Measurements from ENCODE around the gene CACNG8.

The CACNG8 gene

GRCh38 chr19:54011507-54012211 is 48.9 kb downstream of the CACNG8 start:
- H3K36me3 ChIP-seq (ENCODE audit: control insufficient read depth in 1 of 2, insufficient read depth in 2 of 2, low read depth in 1 of 2, low read length in 2 of 2), result no peaks in the 10 kb centered on the region
- H3K4ac ChIP-seq (ENCODE audit: low read depth in 1 of 2, low read length in 2 of 2), result no peak overlapping the region
- H2BK12ac ChIP-seq (ENCODE audit: low read length in 2 of 2), result no peak overlapping the region
- H3K4me2 ChIP-seq (ENCODE audit: low read length, poor library complexity, severe bottlenecking), result no peak overlapping the region
- no peak overlapping the region for H3K9ac ChIP-seq (ENCODE audit: low read length)
- DNase-seq, result no peak
- H3K18ac ChIP-seq (ENCODE audit: low read depth in 1 of 2, low read length in 2 of 2), result no peak overlapping the region
- no peaks in the 10 kb centered on the region for H3K4me1 ChIP-seq (ENCODE audit: control insufficient read depth, insufficient read depth, low read depth, low read length)
- H2BK120ac ChIP-seq (ENCODE audit: low read depth, low read length), result no peak overlapping the region
- H3K27ac ChIP-seq (ENCODE audit: low read length, poor library complexity, severe bottlenecking), result no peak overlapping the region
- H2AK5ac ChIP-seq (ENCODE audit: low read length, severe bottlenecking), result no peak overlapping the region
- no peak overlapping the region for H4K91ac ChIP-seq (ENCODE audit: low read length)
- no peak overlapping the region for H4K8ac ChIP-seq (ENCODE audit: low read length)
- H3K4me3 ChIP-seq (ENCODE audit: insufficient read depth in 1 of 2, low read depth in 1 of 2, low read length in 2 of 2), result no peak overlapping the region
- peak overlapping the region; percentile 52 for H2BK15ac ChIP-seq (ENCODE audit: low read depth, poor library complexity, severe bottlenecking)
- H3K27me3 ChIP-seq (ENCODE audit: control insufficient read depth in 1 of 2, insufficient read depth in 1 of 2, low read length in 2 of 2), result peaks cover 0 to 13% of the 10 kb centered on the region in 2 experiments
- H3K79me1 ChIP-seq (replicated peaks; ENCODE audit: low read length, poor library complexity, severe bottlenecking), result no peaks in the 10 kb centered on the region
- 60% methylated on average over 35 of the region's 36 CpGs for WGBS
- H3K23ac ChIP-seq (ENCODE audit: low read length in 2 of 2), result no peak overlapping the region
- no peak overlapping the region for H2BK5ac ChIP-seq (ENCODE audit: low read depth, low read length, poor library complexity, severe bottlenecking)
- no peak overlapping the region for H2AFZ ChIP-seq (ENCODE audit: low read depth, low read length)
- H3K14ac ChIP-seq (ENCODE audit: low read length in 2 of 2), result no peak overlapping the region
- no peaks in the 10 kb centered on the region for H3K9me3 ChIP-seq (ENCODE audit: control insufficient read depth, low read length)

- DNase-seq, result no peak
- Histone ChIP-seq H2BK5ac (ENCODE audit: low read depth, low read length, poor library complexity, severe bottlenecking) (no peak overlapping the region), H2AK5ac (ENCODE audit: low read length, severe bottlenecking) (no peak overlapping the region), H3K27ac (ENCODE audit: low read length, poor library complexity, severe bottlenecking) (no peak overlapping the region), H3K9me3 (ENCODE audit: control insufficient read depth, low read length) (peaks cover 4% of the 10 kb centered on the region), H3K79me1 (replicated peaks; ENCODE audit: low read length, poor library complexity, severe bottlenecking) (no peaks in the 10 kb centered on the region), H3K23ac (ENCODE audit: low read length in 2 of 2) (no peak overlapping the region), H2BK12ac (ENCODE audit: low read length in 2 of 2) (no peak overlapping the region), H2BK15ac (ENCODE audit: low read depth, poor library complexity, severe bottlenecking) (no peak overlapping the region), H3K14ac (ENCODE audit: low read length in 2 of 2) (no peak overlapping the region), H2BK120ac (ENCODE audit: low read depth, low read length) (no peak overlapping the region), H3K4me3 (ENCODE audit: insufficient read depth in 1 of 2, low read depth in 1 of 2, low read length in 2 of 2) (no peak overlapping the region), H3K4me2 (ENCODE audit: low read length, poor library complexity, severe bottlenecking) (no peak overlapping the region), H3K27me3 (ENCODE audit: control insufficient read depth in 1 of 2, insufficient read depth in 1 of 2, low read length in 2 of 2) (peaks cover 0 to 13% of the 10 kb centered on the region in 2 experiments), H3K4ac (ENCODE audit: low read depth in 1 of 2, low read length in 2 of 2) (no peak overlapping the region), H4K91ac (ENCODE audit: low read length) (no peak overlapping the region), H4K8ac (ENCODE audit: low read length) (no peak overlapping the region), H2AFZ (ENCODE audit: low read depth, low read length) (no peak overlapping the region), H3K4me1 (ENCODE audit: control insufficient read depth, insufficient read depth, low read depth, low read length) (no peaks in the 10 kb centered on the region), H3K36me3 (ENCODE audit: control insufficient read depth in 1 of 2, insufficient read depth in 2 of 2, low read depth in 1 of 2, low read length in 2 of 2) (no peaks in the 10 kb centered on the region), H3K18ac (ENCODE audit: low read depth in 1 of 2, low read length in 2 of 2) (no peak overlapping the region), H3K9ac (ENCODE audit: low read length) (no peak overlapping the region)
- WGBS, result 83% methylated on average over 8 of the region's 8 CpGs
Measured at GRCh38 chr19:54013866-54014265, 51.1 kb downstream of the CACNG8 start.

GRCh38 chr19:54014920-54015560 is 52.3 kb downstream of the CACNG8 start:
- Histone ChIP-seq H3K4me2 (ENCODE audit: low read length, poor library complexity, severe bottlenecking) (no peak overlapping the region), H2BK15ac (ENCODE audit: low read depth, poor library complexity, severe bottlenecking) (no peak overlapping the region), H2BK5ac (ENCODE audit: low read depth, low read length, poor library complexity, severe bottlenecking) (no peak overlapping the region), H3K36me3 (ENCODE audit: control insufficient read depth in 1 of 2, insufficient read depth in 2 of 2, low read depth in 1 of 2, low read length in 2 of 2) (no peaks in the 10 kb centered on the region), H4K91ac (ENCODE audit: low read length) (no peak overlapping the region), H3K4me3 (ENCODE audit: insufficient read depth in 1 of 2, low read depth in 1 of 2, low read length in 2 of 2) (no peak overlapping the region), H4K8ac (ENCODE audit: low read length) (no peak overlapping the region), H2AK5ac (ENCODE audit: low read length, severe bottlenecking) (no peak overlapping the region), H2BK12ac (ENCODE audit: low read length in 2 of 2) (no peak overlapping the region), H3K27me3 (ENCODE audit: control insufficient read depth in 1 of 2, insufficient read depth in 1 of 2, low read length in 2 of 2) (peaks cover 0 to 13% of the 10 kb centered on the region in 2 experiments), H3K79me1 (replicated peaks; ENCODE audit: low read length, poor library complexity, severe bottlenecking) (no peaks in the 10 kb centered on the region), H3K14ac (ENCODE audit: low read length in 2 of 2) (no peak overlapping the region), H2BK120ac (ENCODE audit: low read depth, low read length) (no peak overlapping the region), H2AFZ (ENCODE audit: low read depth, low read length) (no peak overlapping the region), H3K27ac (ENCODE audit: low read length, poor library complexity, severe bottlenecking) (no peak overlapping the region), H3K23ac (ENCODE audit: low read length in 2 of 2) (no peak overlapping the region), H3K9ac (ENCODE audit: low read length) (no peak overlapping the region), H3K4me1 (ENCODE audit: control insufficient read depth, insufficient read depth, low read depth, low read length) (no peaks in the 10 kb centered on the region), H3K4ac (ENCODE audit: low read depth in 1 of 2, low read length in 2 of 2) (no peak overlapping the region), H3K18ac (ENCODE audit: low read depth in 1 of 2, low read length in 2 of 2) (no peak overlapping the region), H3K9me3 (ENCODE audit: control insufficient read depth, low read length) (peaks cover 4% of the 10 kb centered on the region)
- 61% methylated on average over 18 of the region's 19 CpGs for WGBS
- DNase-seq, result no peak

GRCh38 chr19:54017261-54017660 is 54.5 kb downstream of the CACNG8 start:
- no peak overlapping the region for H3K9ac ChIP-seq (ENCODE audit: low read length)
- no peak overlapping the region for H3K23ac ChIP-seq (ENCODE audit: low read length in 2 of 2)
- no peak overlapping the region for H2BK15ac ChIP-seq (ENCODE audit: low read depth, poor library complexity, severe bottlenecking)
- H3K4ac ChIP-seq (ENCODE audit: low read depth in 1 of 2, low read length in 2 of 2), result no peak overlapping the region
- H3K27ac ChIP-seq (ENCODE audit: low read length, poor library complexity, severe bottlenecking), result no peak overlapping the region
- DNase-seq, result peak; percentile 19
- no peak overlapping the region for H2BK5ac ChIP-seq (ENCODE audit: low read depth, low read length, poor library complexity, severe bottlenecking)
- H3K4me1 ChIP-seq (ENCODE audit: control insufficient read depth, insufficient read depth, low read depth, low read length), result no peaks in the 10 kb centered on the region
- peaks cover 4% of the 10 kb centered on the region for H3K9me3 ChIP-seq (ENCODE audit: control insufficient read depth, low read length)
- H3K14ac ChIP-seq (ENCODE audit: low read length in 2 of 2), result no peak overlapping the region
- H2BK12ac ChIP-seq (ENCODE audit: low read length in 2 of 2), result no peak overlapping the region
- H3K27me3 ChIP-seq (ENCODE audit: control insufficient read depth in 1 of 2, insufficient read depth in 1 of 2, low read length in 2 of 2), result peaks cover 0 to 13% of the 10 kb centered on the region in 2 experiments
- H2AK5ac ChIP-seq (ENCODE audit: low read length, severe bottlenecking), result no peak overlapping the region
- no peak overlapping the region for H4K8ac ChIP-seq (ENCODE audit: low read length)
- no peaks in the 10 kb centered on the region for H3K79me1 ChIP-seq (replicated peaks; ENCODE audit: low read length, poor library complexity, severe bottlenecking)
- WGBS, result 86% methylated on average over 4 of the region's 4 CpGs
- H4K91ac ChIP-seq (ENCODE audit: low read length), result no peak overlapping the region
- no peak overlapping the region for H2BK120ac ChIP-seq (ENCODE audit: low read depth, low read length)
- H2AFZ ChIP-seq (ENCODE audit: low read depth, low read length), result no peak overlapping the region
- H3K18ac ChIP-seq (ENCODE audit: low read depth in 1 of 2, low read length in 2 of 2), result no peak overlapping the region
- H3K4me3 ChIP-seq (ENCODE audit: insufficient read depth in 1 of 2, low read depth in 1 of 2, low read length in 2 of 2), result no peak overlapping the region
- no peak overlapping the region for H3K4me2 ChIP-seq (ENCODE audit: low read length, poor library complexity, severe bottlenecking)
- H3K36me3 ChIP-seq (ENCODE audit: control insufficient read depth in 1 of 2, insufficient read depth in 2 of 2, low read depth in 1 of 2, low read length in 2 of 2), result no peaks in the 10 kb centered on the region
